Endodermal cell (in vitro differentiated cells): Measurements from ENCODE around the gene ASAP2. TPM values are rescaled to one million over a fixed set of nuclear protein-coding genes. Genes with fewer than 3 reads are reported as not detected.

ENCODE experiments used
- DNase-seq: peaks from one replicate; pipeline ENCODE4 v3.0.0-alpha.2; 2017
- H3K27ac ChIP-seq: 2 replicates; pipeline ENCODE4 v1.5.1; 2013; ENCODE audit warnings: mild to moderate bottlenecking, low read depth, low read length, moderate library complexity
- H3K27me3 ChIP-seq: 2 replicates; pipeline ENCODE4 v1.6.1; 2013; ENCODE audit warnings: mild to moderate bottlenecking, low read length, moderate library complexity; ENCODE audit not compliant: insufficient read depth, control insufficient read depth, poor library complexity, severe bottlenecking
- H3K36me3 ChIP-seq: 2 replicates; pipeline ENCODE4 v1.7.0; 2013; ENCODE audit warnings: mild to moderate bottlenecking, low read length, moderate library complexity; ENCODE audit not compliant: control insufficient read depth, insufficient read depth
- H3K4me1 ChIP-seq: one replicate; pipeline ENCODE4 v1.7.0; 2013; ENCODE audit warnings: low read length; ENCODE audit not compliant: control insufficient read depth, insufficient read depth
- H3K4me3 ChIP-seq: 2 replicates; pipeline ENCODE4 v1.5.1; 2013; ENCODE audit warnings: mild to moderate bottlenecking, low read length, moderate library complexity
- H3K9ac ChIP-seq: 2 replicates; pipeline ENCODE4 v1.6.1; 2013; ENCODE audit warnings: mild to moderate bottlenecking, low read length, moderate library complexity; ENCODE audit not compliant: poor library complexity, severe bottlenecking; ENCODE audit errors: extremely low read depth
- H3K9me3 ChIP-seq: 2 replicates; pipeline ENCODE4 v1.6.1; 2013; ENCODE audit warnings: mild to moderate bottlenecking, low read length, moderate library complexity; ENCODE audit not compliant: control insufficient read depth
- H3K27ac Mint-ChIP-seq: 2 replicates; pipeline ENCODE4 v1.8.0; 2020; ENCODE audit warnings: mixed read lengths
- H3K27me3 Mint-ChIP-seq: 2 replicates; pipeline ENCODE4 v1.8.0; 2021; ENCODE audit warnings: mild to moderate bottlenecking, mixed read lengths; ENCODE audit not compliant: insufficient read depth
- H3K36me3 Mint-ChIP-seq: 2 replicates; pipeline ENCODE4 v1.8.0; 2020; ENCODE audit warnings: low read depth, mixed read lengths
- H3K4me1 Mint-ChIP-seq: 2 replicates; pipeline ENCODE4 v1.8.0; 2020; ENCODE audit warnings: mixed read lengths
- H3K4me3 Mint-ChIP-seq: 2 replicates; pipeline ENCODE4 v1.8.0; 2020; ENCODE audit warnings: mild to moderate bottlenecking, moderate library complexity, mixed read lengths
- H3K9me3 Mint-ChIP-seq: 2 replicates; pipeline ENCODE4 v1.8.0; 2020; ENCODE audit warnings: mild to moderate bottlenecking, mixed read lengths
- WGBS, 2 experiments: methylation state at CpG; one replicate each; pipeline versions ENCODE4 v1.1.5 to v1.1.7; 2013; ENCODE audit warnings: missing lambda C conversion rate in 2 of 2, mixed read lengths in 1 of 2; ENCODE audit not compliant: insufficient coverage in 1 of 2, insufficient read length in 1 of 2; 5-methylcytosine and 5-hydroxymethylcytosine counted together
- total RNA-seq, 2 donors: library from RNA; stranded (reverse); fragmentation: NEBNext Ultra II Directional in 1 of 2; extraction: Animal tissue kit (Norgen Biotek cat#: 25700) in 1 of 2; gene quantifications; 2 replicates in 1 of 2; 3 replicates in 1 of 2; pipeline ENCODE4 v1.2.1, GENCODE V29; 2021
- TF ChIP-seq, protein P1 (sequence below): fragments of 200-600 bp; sonication (generic); conservative IDR thresholded peaks from 2 replicates; pipeline ENCODE4 v1.5.0; 2021; ENCODE audit warnings: antibody characterized with exemption, mild to moderate bottlenecking

The ASAP2 gene
- total RNA-seq, 2 donors from 2014 or later = 11.8 to 20.4 TPM

DNA sequence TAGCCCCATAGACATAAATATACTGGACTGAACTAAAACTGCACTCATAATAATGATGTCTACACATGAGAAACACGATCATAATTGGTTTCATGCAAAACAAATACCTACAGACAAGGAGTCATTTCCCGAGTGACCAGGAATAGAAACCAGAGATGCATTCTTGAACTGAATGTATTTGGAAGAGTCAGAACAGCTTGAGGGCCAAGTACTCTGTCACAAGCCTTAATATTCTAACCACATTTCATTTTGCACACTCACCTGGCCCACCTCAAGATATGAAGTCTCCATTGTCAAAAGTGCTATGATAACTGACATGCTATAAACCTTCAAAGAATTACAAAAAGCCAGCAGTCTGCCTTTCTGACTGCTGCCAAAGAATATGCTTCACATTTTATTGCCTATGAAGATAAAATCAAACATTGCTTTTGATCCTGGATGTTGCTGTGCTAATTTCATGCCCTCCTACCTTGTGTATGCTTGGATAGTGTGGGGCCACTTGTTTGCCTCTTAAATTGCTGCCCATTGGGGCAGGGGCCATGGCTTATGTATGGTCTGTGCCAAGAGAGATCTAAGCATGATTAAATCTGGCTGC lies 18.9 kb upstream of the ASAP2 start:
- Mint-ChIP-seq H3K36me3 (no peaks in the 10 kb centered on the region), H3K27ac (no peak overlapping the region), H3K4me3 (no peak overlapping the region), H3K27me3 (peaks cover 11% of the 10 kb centered on the region), H3K4me1 (peaks cover 3% of the 10 kb centered on the region), H3K9me3 (peaks cover 3% of the 10 kb centered on the region)
- WGBS, 2 experiments = 80 to 94% methylated on average over 2 of the region's 2 CpGs
- TF ChIP-seq, protein P1, sequence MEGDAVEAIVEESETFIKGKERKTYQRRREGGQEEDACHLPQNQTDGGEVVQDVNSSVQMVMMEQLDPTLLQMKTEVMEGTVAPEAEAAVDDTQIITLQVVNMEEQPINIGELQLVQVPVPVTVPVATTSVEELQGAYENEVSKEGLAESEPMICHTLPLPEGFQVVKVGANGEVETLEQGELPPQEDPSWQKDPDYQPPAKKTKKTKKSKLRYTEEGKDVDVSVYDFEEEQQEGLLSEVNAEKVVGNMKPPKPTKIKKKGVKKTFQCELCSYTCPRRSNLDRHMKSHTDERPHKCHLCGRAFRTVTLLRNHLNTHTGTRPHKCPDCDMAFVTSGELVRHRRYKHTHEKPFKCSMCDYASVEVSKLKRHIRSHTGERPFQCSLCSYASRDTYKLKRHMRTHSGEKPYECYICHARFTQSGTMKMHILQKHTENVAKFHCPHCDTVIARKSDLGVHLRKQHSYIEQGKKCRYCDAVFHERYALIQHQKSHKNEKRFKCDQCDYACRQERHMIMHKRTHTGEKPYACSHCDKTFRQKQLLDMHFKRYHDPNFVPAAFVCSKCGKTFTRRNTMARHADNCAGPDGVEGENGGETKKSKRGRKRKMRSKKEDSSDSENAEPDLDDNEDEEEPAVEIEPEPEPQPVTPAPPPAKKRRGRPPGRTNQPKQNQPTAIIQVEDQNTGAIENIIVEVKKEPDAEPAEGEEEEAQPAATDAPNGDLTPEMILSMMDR = no peak
- Histone ChIP-seq H3K27me3 (no peaks in the 10 kb centered on the region), H3K4me1 (no peaks in the 10 kb centered on the region), H3K36me3 (no peaks in the 10 kb centered on the region), H3K27ac (no peak overlapping the region), H3K4me3 (no peak overlapping the region), H3K9ac (no peak overlapping the region), H3K9me3 (no peaks in the 10 kb centered on the region)
- no peak for DNase-seq

DNA sequence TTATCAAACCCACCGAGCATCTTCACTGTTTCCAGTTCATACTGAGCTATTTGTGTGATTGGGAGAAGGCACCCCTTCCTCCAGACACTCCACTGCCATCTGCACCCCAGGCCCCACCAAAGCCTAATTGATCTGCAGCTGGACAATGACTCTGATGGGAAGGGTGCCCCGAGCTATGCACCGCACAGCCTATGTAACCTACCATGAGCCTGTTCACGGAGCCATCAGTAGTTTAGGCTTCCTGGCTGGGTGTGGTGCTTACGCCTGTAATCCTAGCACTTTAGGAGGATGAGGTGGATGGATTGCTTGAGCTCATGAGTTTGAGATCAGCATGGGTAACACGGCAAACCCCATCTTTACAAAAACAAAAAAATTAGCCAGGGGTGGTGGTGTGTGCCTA lies 17.8 kb upstream of the ASAP2 start:
- Histone ChIP-seq H3K4me3 (no peak overlapping the region), H3K4me1 (no peaks in the 10 kb centered on the region), H3K9me3 (no peaks in the 10 kb centered on the region), H3K9ac (no peak overlapping the region), H3K36me3 (no peaks in the 10 kb centered on the region), H3K27me3 (no peaks in the 10 kb centered on the region), H3K27ac (no peak overlapping the region)
- H3K9me3 Mint-ChIP-seq = no peaks in the 10 kb centered on the region
- peaks cover 7% of the 10 kb centered on the region for H3K27me3 Mint-ChIP-seq
- no peak for DNase-seq
- H3K4me3 Mint-ChIP-seq = no peak overlapping the region
- TF ChIP-seq, protein P1 = no peak
- WGBS, 2 experiments = 87 to 100% methylated on average over 3 to 5 of the region's 6 CpGs
- no peaks in the 10 kb centered on the region for H3K36me3 Mint-ChIP-seq
- H3K27ac Mint-ChIP-seq = no peak overlapping the region
- peaks cover 3% of the 10 kb centered on the region for H3K4me1 Mint-ChIP-seq

DNA sequence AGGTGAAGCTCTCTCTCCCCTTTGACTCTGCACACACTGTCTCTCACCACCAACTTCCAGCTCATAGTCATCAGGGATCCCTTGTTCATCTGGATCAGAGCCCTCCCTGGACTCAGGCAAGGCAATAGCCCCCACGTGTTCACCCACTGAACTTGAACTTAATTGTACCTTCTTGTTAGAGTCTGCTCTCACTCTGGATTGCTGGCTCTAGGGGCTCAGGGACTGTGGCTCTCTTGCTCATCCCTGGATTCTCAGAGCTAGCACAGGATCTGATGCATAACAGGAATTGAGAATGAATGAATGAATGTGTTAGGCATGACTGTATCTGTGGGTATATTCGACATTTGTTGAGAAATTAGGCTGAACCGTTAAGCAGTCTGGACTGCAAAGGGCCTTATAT lies 16.7 kb upstream of the ASAP2 start:
- H3K4me1 Mint-ChIP-seq = peaks cover 3% of the 10 kb centered on the region

More for the DNA sequence above, 16.7 kb upstream of the ASAP2 start:
- H3K27ac Mint-ChIP-seq = no peak overlapping the region
- no peak overlapping the region for H3K4me3 Mint-ChIP-seq
- no peaks in the 10 kb centered on the region for H3K9me3 Mint-ChIP-seq
- no peaks in the 10 kb centered on the region for H3K36me3 Mint-ChIP-seq
- H3K9ac ChIP-seq = no peak overlapping the region
- H3K4me1 ChIP-seq = no peaks in the 10 kb centered on the region
- 69 to 75% methylated on average over 3 of the region's 3 CpGs for WGBS, 2 experiments
- H3K27me3 Mint-ChIP-seq = peaks cover 7% of the 10 kb centered on the region
- no peaks in the 10 kb centered on the region for H3K36me3 ChIP-seq
- H3K27me3 ChIP-seq = no peaks in the 10 kb centered on the region
- TF ChIP-seq, protein P1 = no peak
- no peak overlapping the region for H3K4me3 ChIP-seq
- H3K27ac ChIP-seq = no peak overlapping the region
- DNase-seq = no peak
- H3K9me3 ChIP-seq = no peaks in the 10 kb centered on the region
